Measurements from ENCODE around the gene PSMG1. TPM values are rescaled to one million over a fixed set of nuclear protein-coding genes. Genes with fewer than 3 reads are reported as not detected.
"Not testable (repeated sequence)": the region's sequence is repeated elsewhere in the genome, so short reads cannot be mapped to it uniquely, and the experiment has no call there.

The PSMG1 gene
- total RNA-seq, 8 experiments from 2014 or later: 27.4 to 87.5 (median 55.3) TPM

GRCh38 chr21:39168800-39169199 is 14.5 kb downstream of the PSMG1 start:
- no peaks in the 10 kb centered on the region for H3K4me1 ChIP-seq (replicated peaks in 1 of 2)
- 0 to 100% (median 96%) methylated on average over 1 to 2 of the region's 2 CpGs; no CpG with 5 or more reads in 2 of the 10 experiments for WGBS, 10 experiments
- H3K4me3 ChIP-seq: no peak overlapping the region
- in situ Hi-C loops (cut with MboI; ENCODE audit: low pct_unique_long_range_greater_than_20kb in 2 of 9, low sequenced_read_pairs in 9 of 9, unreplicated experiment in 9 of 9): loop anchor here in 1 of 9 experiments (25.0 kb wide), 1 partner anchor 656 kb away; no protein-coding TSS in a partner anchor
- ATAC-seq (replicated peaks in 6 of 8): no peak
- H3K27ac ChIP-seq: no peak overlapping the region

- in situ Hi-C loops (cut with MboI; ENCODE audit: low pct_unique_long_range_greater_than_20kb in 2 of 9, low sequenced_read_pairs in 9 of 9, unreplicated experiment in 9 of 9): loop anchor here in 1 of 9 experiments (25.0 kb wide), 1 partner anchor 652 kb away; no protein-coding TSS in a partner anchor
- no peak for ATAC-seq (replicated peaks in 6 of 8)
- 33 to 86% (median 65%) methylated on average over 1 of the region's 2 CpGs; no CpG with 5 or more reads in 4 of the 10 experiments for WGBS, 10 experiments
Observed at GRCh38 chr21:39164523-39164922, 18.7 kb downstream of the PSMG1 start.

GRCh38 chr21:39161064-39161463 is 22.2 kb downstream of the PSMG1 start:
- Histone ChIP-seq H3K27ac (no peak overlapping the region), H3K4me1 (replicated peaks in 1 of 2) (no peaks in the 10 kb centered on the region), H3K4me3 (no peak overlapping the region)
- 40 to 100% (median 86%) methylated on average over 1 to 3 of the region's 3 CpGs for WGBS, 10 experiments
- peak in 1 of 8 experiments; percentile 41 for ATAC-seq (replicated peaks in 6 of 8)
- in situ Hi-C loops (cut with MboI; ENCODE audit: low pct_unique_long_range_greater_than_20kb in 2 of 9, low sequenced_read_pairs in 9 of 9, unreplicated experiment in 9 of 9): loop anchor here in 1 of 9 experiments (25.0 kb wide), 1 partner anchor 649 kb away; no protein-coding TSS in a partner anchor

More at GRCh38 chr21:39164523-39164922, 18.7 kb downstream of the PSMG1 start:
- H3K27ac ChIP-seq: no peak overlapping the region
- H3K4me3 ChIP-seq: no peak overlapping the region
- no peaks in the 10 kb centered on the region for H3K4me1 ChIP-seq (replicated peaks in 1 of 2)

GRCh38 chr21:39159342-39160063 is 23.7 kb downstream of the PSMG1 start:
- peak in 3 of 8 experiments; percentile 51 to 86 (median 59) for ATAC-seq (replicated peaks in 6 of 8)
- in situ Hi-C loops (cut with MboI; ENCODE audit: low pct_unique_long_range_greater_than_20kb in 2 of 9, low sequenced_read_pairs in 9 of 9, unreplicated experiment in 9 of 9): loop anchor here in 1 of 9 experiments (25.0 kb wide), 1 partner anchor 647 kb away; no protein-coding TSS in a partner anchor
- Histone ChIP-seq H3K27ac (no peak overlapping the region), H3K4me3 (no peak overlapping the region), H3K4me1 (replicated peaks in 1 of 2) (no peaks in the 10 kb centered on the region)
- 4 to 91% (median 51%) methylated on average over 2 to 4 of the region's 7 CpGs; no CpG with 5 or more reads in 2 of the 10 experiments for WGBS, 10 experiments

GRCh38 chr21:39157241-39157640 is 26.0 kb downstream of the PSMG1 start:
- not testable (repeated sequence) for H3K4me3 ChIP-seq; H3K27ac ChIP-seq; H3K4me1 ChIP-seq (replicated peaks in 1 of 2); ATAC-seq (replicated peaks in 6 of 8)
- no CpG with 5 or more reads among the region's 34 CpGs for WGBS, 10 experiments
- in situ Hi-C loops (cut with MboI; ENCODE audit: low pct_unique_long_range_greater_than_20kb in 2 of 9, low sequenced_read_pairs in 9 of 9, unreplicated experiment in 9 of 9): loop anchor here in 1 of 9 experiments (25.0 kb wide), 1 partner anchor 645 kb away; no protein-coding TSS in a partner anchor

- in situ Hi-C loops (cut with MboI; ENCODE audit: low pct_unique_long_range_greater_than_20kb in 2 of 9, low sequenced_read_pairs in 9 of 9, unreplicated experiment in 9 of 9): loop anchor here in 1 of 9 experiments (25.0 kb wide), 1 partner anchor 644 kb away; no protein-coding TSS in a partner anchor
- 70 to 100% (median 81%) methylated on average over 1 to 5 of the region's 7 CpGs; no CpG with 5 or more reads in 3 of the 10 experiments for WGBS, 10 experiments
- Histone ChIP-seq H3K4me3 (no peak overlapping the region), H3K4me1 (replicated peaks in 1 of 2) (no peaks in the 10 kb centered on the region), H3K27ac (no peak overlapping the region)
- ATAC-seq (replicated peaks in 6 of 8): no peak
Observed at GRCh38 chr21:39156024-39156423, 27.2 kb downstream of the PSMG1 start.

GRCh38 chr21:39155578-39155977 is 27.7 kb downstream of the PSMG1 start:
- in situ Hi-C loops (cut with MboI; ENCODE audit: low pct_unique_long_range_greater_than_20kb in 2 of 9, low sequenced_read_pairs in 9 of 9, unreplicated experiment in 9 of 9): loop anchor here in 1 of 9 experiments (25.0 kb wide), 1 partner anchor 643 kb away; no protein-coding TSS in a partner anchor

GRCh38 chr21:39153842-39154241 is 29.4 kb downstream of the PSMG1 start:
- H3K4me1 ChIP-seq (replicated peaks in 1 of 2): no peaks in the 10 kb centered on the region
- no peak for ATAC-seq (replicated peaks in 6 of 8)
- no peak overlapping the region for H3K4me3 ChIP-seq
- no peak overlapping the region for H3K27ac ChIP-seq
- WGBS, 10 experiments: 33 to 100% (median 85%) methylated on average over 1 to 2 of the region's 2 CpGs; no CpG with 5 or more reads in 5 of the 10 experiments
- in situ Hi-C loops (cut with MboI; ENCODE audit: low pct_unique_long_range_greater_than_20kb in 2 of 9, low sequenced_read_pairs in 9 of 9, unreplicated experiment in 9 of 9): loop anchor here in 1 of 9 experiments (25.0 kb wide), 1 partner anchor 642 kb away; no protein-coding TSS in a partner anchor

More at GRCh38 chr21:39155578-39155977, 27.7 kb downstream of the PSMG1 start:
- no peak overlapping the region for H3K27ac ChIP-seq
- H3K4me1 ChIP-seq (replicated peaks in 1 of 2): no peaks in the 10 kb centered on the region
- no peak overlapping the region for H3K4me3 ChIP-seq
- ATAC-seq (replicated peaks in 6 of 8): no peak
- WGBS, 10 experiments: 90 to 100% (median 92%) methylated on average over 1 to 2 of the region's 2 CpGs; no CpG with 5 or more reads in 7 of the 10 experiments

- peak in 3 of 8 experiments; percentile 61 to 68 (median 68) for ATAC-seq (replicated peaks in 6 of 8)
- WGBS, 10 experiments: 66 to 100% (median 100%) methylated on average over 1 to 2 of the region's 2 CpGs; no CpG with 5 or more reads in 4 of the 10 experiments
Observed at GRCh38 chr21:39153373-39153772, 29.9 kb downstream of the PSMG1 start.

GRCh38 chr21:39152271-39152670 is 31.0 kb downstream of the PSMG1 start:
- in situ Hi-C loops (cut with MboI; ENCODE audit: low pct_unique_long_range_greater_than_20kb in 2 of 9, low sequenced_read_pairs in 9 of 9, unreplicated experiment in 9 of 9): loop anchor here in 1 of 9 experiments (25.0 kb wide), 1 partner anchor 640 kb away; no protein-coding TSS in a partner anchor
- Histone ChIP-seq H3K27ac (no peak overlapping the region), H3K4me3 (no peak overlapping the region), H3K4me1 (replicated peaks in 1 of 2) (no peaks in the 10 kb centered on the region)
- WGBS, 10 experiments: 83 to 100% (median 98%) methylated on average over 1 to 2 of the region's 2 CpGs; no CpG with 5 or more reads in 4 of the 10 experiments
- no peak for ATAC-seq (replicated peaks in 6 of 8)

More at GRCh38 chr21:39153373-39153772, 29.9 kb downstream of the PSMG1 start:
- Histone ChIP-seq H3K4me3 (no peak overlapping the region), H3K4me1 (replicated peaks in 1 of 2) (no peaks in the 10 kb centered on the region), H3K27ac (no peak overlapping the region)
- in situ Hi-C loops (cut with MboI; ENCODE audit: low pct_unique_long_range_greater_than_20kb in 2 of 9, low sequenced_read_pairs in 9 of 9, unreplicated experiment in 9 of 9): loop anchor here in 1 of 9 experiments (25.0 kb wide), 1 partner anchor 641 kb away; no protein-coding TSS in a partner anchor

- H3K4me3 ChIP-seq: no peak overlapping the region
- no peak overlapping the region for H3K27ac ChIP-seq
- ATAC-seq (replicated peaks in 6 of 8): no peak
- in situ Hi-C loops (cut with MboI; ENCODE audit: low pct_unique_long_range_greater_than_20kb in 2 of 9, low sequenced_read_pairs in 9 of 9, unreplicated experiment in 9 of 9): loop anchor here in 1 of 9 experiments (25.0 kb wide), 1 partner anchor 639 kb away; no protein-coding TSS in a partner anchor
- H3K4me1 ChIP-seq (replicated peaks in 1 of 2): no peaks in the 10 kb centered on the region
Observed at GRCh38 chr21:39150877-39151276, 32.4 kb downstream of the PSMG1 start.

GRCh38 chr21:39150316-39150715 is 32.9 kb downstream of the PSMG1 start:
- 60 to 100% (median 91%) methylated on average over 1 to 6 of the region's 6 CpGs; no CpG with 5 or more reads in 1 of the 10 experiments for WGBS, 10 experiments
- in situ Hi-C loops (cut with MboI; ENCODE audit: low pct_unique_long_range_greater_than_20kb in 2 of 9, low sequenced_read_pairs in 9 of 9, unreplicated experiment in 9 of 9): loop anchor here in 1 of 9 experiments (25.0 kb wide), 1 partner anchor 638 kb away; no protein-coding TSS in a partner anchor
- H3K4me1 ChIP-seq (replicated peaks in 1 of 2): no peaks in the 10 kb centered on the region
- H3K4me3 ChIP-seq: no peak overlapping the region
- ATAC-seq (replicated peaks in 6 of 8): no peak
- H3K27ac ChIP-seq: no peak overlapping the region

GRCh38 chr21:39149882-39150281 is 33.4 kb downstream of the PSMG1 start:
- no peak overlapping the region for H3K27ac ChIP-seq
- H3K4me1 ChIP-seq (replicated peaks in 1 of 2): no peaks in the 10 kb centered on the region
- H3K4me3 ChIP-seq: no peak overlapping the region
- no peak for ATAC-seq (replicated peaks in 6 of 8)
- in situ Hi-C loops (cut with MboI; ENCODE audit: low pct_unique_long_range_greater_than_20kb in 2 of 9, low sequenced_read_pairs in 9 of 9, unreplicated experiment in 9 of 9): loop anchor here (25.0 kb wide), 2 partner anchors 413 to 638 kb away; no protein-coding TSS in a partner anchor
